Adrenal gland (tissue), 5 donors: ENCODE results near the gene C12orf60.

Experiments used
- POLR2A ChIP-seq, 2 donors: fragments of 450-650 bp; IDR thresholded peaks; one replicate each; pipeline ENCODE4 v1.6.1; 2017; ENCODE audit warnings: antibody characterized with exemption in 2 of 2, mild to moderate bottlenecking in 2 of 2, moderate library complexity in 1 of 2
- TF ChIP-seq, protein P1 (sequence below), 6 experiments: fragments of 450-650 bp in 4 of 6; fragments of 200-600 bp in 2 of 6; sonication (generic) in 1 of 6; IDR thresholded peaks; 1 replicate in 5 of 6; 2 replicates in 1 of 6; pipeline versions ENCODE4 v1.5.1 to v1.8.0; 2016 to 2021; ENCODE audit warnings: antibody characterized with exemption in 6 of 6, mild to moderate bottlenecking in 2 of 6, moderate library complexity in 1 of 6
- donor health status: DM: no; HTN: no; CAD: no.

- TF ChIP-seq, protein P1, sequence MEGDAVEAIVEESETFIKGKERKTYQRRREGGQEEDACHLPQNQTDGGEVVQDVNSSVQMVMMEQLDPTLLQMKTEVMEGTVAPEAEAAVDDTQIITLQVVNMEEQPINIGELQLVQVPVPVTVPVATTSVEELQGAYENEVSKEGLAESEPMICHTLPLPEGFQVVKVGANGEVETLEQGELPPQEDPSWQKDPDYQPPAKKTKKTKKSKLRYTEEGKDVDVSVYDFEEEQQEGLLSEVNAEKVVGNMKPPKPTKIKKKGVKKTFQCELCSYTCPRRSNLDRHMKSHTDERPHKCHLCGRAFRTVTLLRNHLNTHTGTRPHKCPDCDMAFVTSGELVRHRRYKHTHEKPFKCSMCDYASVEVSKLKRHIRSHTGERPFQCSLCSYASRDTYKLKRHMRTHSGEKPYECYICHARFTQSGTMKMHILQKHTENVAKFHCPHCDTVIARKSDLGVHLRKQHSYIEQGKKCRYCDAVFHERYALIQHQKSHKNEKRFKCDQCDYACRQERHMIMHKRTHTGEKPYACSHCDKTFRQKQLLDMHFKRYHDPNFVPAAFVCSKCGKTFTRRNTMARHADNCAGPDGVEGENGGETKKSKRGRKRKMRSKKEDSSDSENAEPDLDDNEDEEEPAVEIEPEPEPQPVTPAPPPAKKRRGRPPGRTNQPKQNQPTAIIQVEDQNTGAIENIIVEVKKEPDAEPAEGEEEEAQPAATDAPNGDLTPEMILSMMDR (IDR thresholded peaks at IDR 0.05): no peak
- TF ChIP-seq POLR2A (IDR thresholded peaks at IDR 0.05): no peak
Observed at GRCh38 chr12:14840616-14841015, 37.1 kb downstream of the C12orf60 start.
